Activated CD4-positive, alpha-beta memory T cell treated with anti-CD3 and anti-CD28 coated beads, Interleukin-2, amount 10 ng/mL, durations not matched to agents 7 days and 5 days (primary cell): ENCODE measurements around the gene MORN1. TPM values are rescaled to one million over a fixed set of nuclear protein-coding genes. Genes with fewer than 3 reads are reported as not detected.

Experiments used
- CTCF ChIA-PET: fragments of 350-600 bp; sonication (Branson Sonifier 250); formaldehyde crosslinking; loops from one replicate; lab custom pipeline; 2021; ENCODE audit warnings: antibody characterized with exemption, inconsistent platforms; lab: Charles Lee
- POLR2A ChIA-PET: fragments of 350-600 bp; sonication (Branson Sonifier 250); formaldehyde crosslinking; loops from one replicate; lab custom pipeline; 2021; ENCODE audit warnings: antibody characterized with exemption; lab: Charles Lee
- DNase-seq: peaks from one replicate; pipeline ENCODE4 v3.0.0-alpha.2; 2020
- H3K27ac Mint-ChIP-seq: one replicate; pipeline ENCODE4 v1.8.0; 2021; ENCODE audit warnings: mild to moderate bottlenecking, mixed read lengths
- H3K27me3 Mint-ChIP-seq: one replicate; pipeline ENCODE4 v1.8.0; 2021; ENCODE audit warnings: mixed read lengths
- H3K36me3 Mint-ChIP-seq: one replicate; pipeline ENCODE4 v1.8.0; 2021; ENCODE audit warnings: low read depth, mixed read lengths
- H3K4me1 Mint-ChIP-seq: one replicate; pipeline ENCODE4 v1.8.0; 2021; ENCODE audit warnings: mixed read lengths
- H3K4me3 Mint-ChIP-seq: one replicate; pipeline ENCODE4 v1.8.0; 2021; ENCODE audit warnings: mild to moderate bottlenecking, mixed read lengths
- H3K9me3 Mint-ChIP-seq: one replicate; pipeline ENCODE4 v1.8.0; 2021; ENCODE audit warnings: mixed read lengths
- total RNA-seq, 2 experiments: library from RNA; stranded (reverse); gene quantifications; one replicate each; pipeline ENCODE4 v1.2.3, GENCODE V29; 2021

The MORN1 gene
- total RNA-seq, 2 experiments from 2014 or later = 6.2 to 6.3 TPM

DNA sequence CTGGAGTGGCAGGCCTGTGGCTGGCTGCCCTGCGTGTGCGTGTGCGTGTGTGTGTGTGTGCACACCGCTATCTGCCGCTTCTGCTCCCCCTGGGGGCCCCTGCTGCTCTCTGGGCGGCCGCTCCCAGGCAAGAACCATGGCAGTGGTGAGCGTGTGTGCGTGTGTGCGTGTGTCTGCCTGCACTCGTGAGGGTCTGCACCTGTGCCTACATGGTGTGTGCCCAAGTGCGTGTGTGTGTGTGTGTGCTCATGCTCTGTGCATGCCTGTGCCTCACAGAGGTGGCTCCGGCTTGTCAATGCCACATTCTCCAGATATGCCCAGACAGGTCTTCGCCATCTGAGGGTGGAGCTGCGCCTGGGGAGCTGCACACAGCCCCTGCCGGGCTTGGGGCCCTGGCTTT is 39.7 kb upstream of the MORN1 start:
- Mint-ChIP-seq H3K4me3 (no peak overlapping the region), H3K4me1 (no peaks in the 10 kb centered on the region), H3K36me3 (no peaks in the 10 kb centered on the region), H3K27me3 (no peaks in the 10 kb centered on the region), H3K9me3 (peaks cover 9% of the 10 kb centered on the region), H3K27ac (no peak overlapping the region)
- CTCF ChIA-PET = interaction anchor here (0.6 kb wide), 1 partner anchor 12 kb away, joined by 3 read pairs; no protein-coding TSS in a partner anchor
- POLR2A ChIA-PET = no interaction called here
- no peak for DNase-seq

DNA sequence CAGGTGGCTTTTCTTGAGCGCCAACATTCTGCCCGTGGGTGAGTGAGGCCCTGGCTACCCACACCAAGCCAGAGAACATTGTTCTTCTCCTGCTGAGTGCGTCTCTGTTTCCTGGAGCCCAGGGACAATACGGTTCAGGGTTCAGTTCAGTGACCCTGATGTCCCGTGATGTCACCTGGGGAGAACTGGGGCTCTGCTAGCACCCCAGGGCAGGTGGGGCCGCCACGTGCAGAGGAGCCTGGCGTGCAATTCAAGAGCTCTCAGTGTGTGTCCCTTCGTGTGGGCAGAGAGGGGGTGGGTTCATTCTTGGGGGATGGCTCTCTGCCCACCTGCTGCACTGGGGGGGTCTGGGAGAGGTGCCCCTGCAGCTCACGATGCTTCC is 39.2 kb upstream of the MORN1 start:
- no peak for DNase-seq
- ChIA-PET POLR2A (interaction anchor here (0.8 kb wide), 1 partner anchor 15 kb away, joined by 3 read pairs; no protein-coding TSS in a partner anchor), CTCF (interaction anchor here (0.6 to 0.8 kb wide), 2 partner anchors 12 to 93 kb away, joined by 3 read pairs; no protein-coding TSS in a partner anchor)
- Mint-ChIP-seq H3K36me3 (no peaks in the 10 kb centered on the region), H3K4me1 (no peaks in the 10 kb centered on the region), H3K9me3 (peaks cover 9% of the 10 kb centered on the region), H3K27ac (no peak overlapping the region), H3K4me3 (no peak overlapping the region), H3K27me3 (no peaks in the 10 kb centered on the region)

DNA sequence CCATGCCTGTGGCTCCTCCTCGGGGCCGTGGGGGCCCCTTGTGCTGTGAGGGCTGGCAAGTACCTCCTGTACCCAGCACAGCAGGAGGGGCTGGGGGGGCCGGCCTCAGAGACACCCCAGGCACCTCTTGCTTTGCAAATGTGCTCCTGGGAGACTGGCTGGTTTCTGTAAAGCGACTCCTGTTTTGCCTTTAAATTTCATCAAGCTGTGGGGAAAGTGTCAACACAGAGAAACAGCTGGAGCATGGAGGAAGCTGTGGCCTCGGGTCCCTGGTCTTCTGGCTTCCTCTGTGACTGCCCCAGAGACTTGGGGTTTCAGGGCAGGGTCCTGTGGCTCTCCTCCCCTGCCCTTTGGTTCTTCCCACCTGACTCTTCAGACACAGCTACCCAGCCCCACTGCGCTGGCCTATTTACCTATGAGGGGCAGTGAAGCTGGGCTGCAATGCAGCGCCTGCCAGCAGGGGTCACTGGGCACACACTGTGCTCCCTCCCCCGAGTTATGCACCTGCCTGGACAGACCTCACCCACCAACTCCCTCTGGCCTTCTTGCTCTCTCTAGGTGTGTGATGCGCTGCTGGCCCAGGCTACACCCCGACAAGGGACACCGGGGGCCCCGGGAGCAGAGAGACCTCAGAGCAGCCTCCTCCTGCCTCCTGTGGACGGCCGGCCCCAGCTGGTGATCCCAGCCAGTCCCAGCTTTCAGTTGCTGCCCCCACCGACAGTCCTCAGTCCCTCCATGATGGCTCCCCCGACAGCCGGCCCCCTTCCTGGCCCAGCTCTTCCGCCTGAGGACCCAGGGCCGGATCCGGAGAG is 38.6 kb upstream of the MORN1 start:
- DNase-seq = peak; percentile 25
- H3K27ac Mint-ChIP-seq = no peak overlapping the region
- H3K36me3 Mint-ChIP-seq = no peaks in the 10 kb centered on the region
- no peak overlapping the region for H3K4me3 Mint-ChIP-seq
- no peaks in the 10 kb centered on the region for H3K4me1 Mint-ChIP-seq
- ChIA-PET CTCF (interaction anchor here (0.8 to 1.0 kb wide), 3 partner anchors 14 to 126 kb away, joined by 3 to 6 read pairs (median 3); partner anchors contain the start of gene TNFRSF14), POLR2A (interaction anchor here (0.8 kb wide), 1 partner anchor 14 kb away, joined by 3 read pairs; no protein-coding TSS in a partner anchor)
- H3K9me3 Mint-ChIP-seq = peaks cover 9% of the 10 kb centered on the region
- H3K27me3 Mint-ChIP-seq = no peaks in the 10 kb centered on the region

- no peaks in the 10 kb centered on the region for H3K36me3 Mint-ChIP-seq
- H3K4me3 Mint-ChIP-seq = no peak overlapping the region
- no peaks in the 10 kb centered on the region for H3K4me1 Mint-ChIP-seq
- H3K9me3 Mint-ChIP-seq = peaks cover 9% of the 10 kb centered on the region
- ChIA-PET CTCF (no interaction called here), POLR2A (no interaction called here)
- H3K27ac Mint-ChIP-seq = no peak overlapping the region
- no peak for DNase-seq
- no peaks in the 10 kb centered on the region for H3K27me3 Mint-ChIP-seq
Measured at GRCh38 chr1:2428490-2428889, 37.1 kb upstream of the MORN1 start.

GRCh38 chr1:2427976-2428375 is 36.6 kb upstream of the MORN1 start:
- Mint-ChIP-seq H3K36me3 (no peaks in the 10 kb centered on the region), H3K9me3 (peaks cover 9% of the 10 kb centered on the region), H3K27ac (no peak overlapping the region), H3K27me3 (no peaks in the 10 kb centered on the region), H3K4me3 (no peak overlapping the region), H3K4me1 (no peaks in the 10 kb centered on the region)
- POLR2A ChIA-PET = no interaction called here
- no peak for DNase-seq
- CTCF ChIA-PET = interaction anchor here (0.6 kb wide), 1 partner anchor 189 kb away, joined by 6 read pairs; no protein-coding TSS in a partner anchor

- ChIA-PET CTCF (no interaction called here), POLR2A (no interaction called here)
- Mint-ChIP-seq H3K4me1 (no peaks in the 10 kb centered on the region), H3K36me3 (no peaks in the 10 kb centered on the region), H3K27ac (no peak overlapping the region), H3K4me3 (no peak overlapping the region), H3K27me3 (no peaks in the 10 kb centered on the region), H3K9me3 (peaks cover 11% of the 10 kb centered on the region)
- no peak for DNase-seq
Measured at GRCh38 chr1:2427051-2427450, 35.7 kb upstream of the MORN1 start.

- Mint-ChIP-seq H3K4me3 (no peak overlapping the region), H3K4me1 (no peaks in the 10 kb centered on the region), H3K36me3 (no peaks in the 10 kb centered on the region), H3K27me3 (no peaks in the 10 kb centered on the region), H3K27ac (no peak overlapping the region), H3K9me3 (peaks cover 11% of the 10 kb centered on the region)
- no peak for DNase-seq
- ChIA-PET POLR2A (no interaction called here), CTCF (no interaction called here)
Measured at GRCh38 chr1:2426540-2426939, 35.2 kb upstream of the MORN1 start.

- H3K27me3 Mint-ChIP-seq = no peaks in the 10 kb centered on the region
- no peak for DNase-seq
- no peaks in the 10 kb centered on the region for H3K4me1 Mint-ChIP-seq
- H3K4me3 Mint-ChIP-seq = no peak overlapping the region
- H3K27ac Mint-ChIP-seq = no peak overlapping the region
- CTCF ChIA-PET = no interaction called here
- H3K9me3 Mint-ChIP-seq = peaks cover 11% of the 10 kb centered on the region
- POLR2A ChIA-PET = no interaction called here
- no peaks in the 10 kb centered on the region for H3K36me3 Mint-ChIP-seq
Measured at GRCh38 chr1:2425892-2426291, 34.5 kb upstream of the MORN1 start.

DNA sequence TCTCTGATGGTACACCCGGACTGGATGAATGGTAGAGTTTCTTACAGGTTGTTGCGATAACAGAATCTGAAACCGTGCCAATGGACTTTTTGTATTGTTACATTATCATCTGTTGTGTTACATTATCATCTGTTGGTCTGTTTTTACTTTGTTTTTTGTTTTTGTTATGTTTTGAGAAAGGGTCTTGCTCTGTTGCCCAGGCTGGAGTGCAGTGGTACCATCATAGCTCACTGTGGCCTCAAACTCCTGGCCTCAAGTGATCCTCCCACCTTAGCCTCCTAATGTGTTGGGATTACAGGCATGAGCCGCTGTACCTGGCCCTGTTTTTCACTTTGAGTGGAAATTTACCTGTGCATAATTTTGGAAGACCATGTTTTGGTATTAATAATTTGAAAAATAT is 31.2 kb upstream of the MORN1 start:
- ChIA-PET CTCF (no interaction called here), POLR2A (no interaction called here)
- no peak overlapping the region for H3K4me3 Mint-ChIP-seq
- H3K9me3 Mint-ChIP-seq = peaks cover 3% of the 10 kb centered on the region
- no peaks in the 10 kb centered on the region for H3K27me3 Mint-ChIP-seq
- no peak overlapping the region for H3K27ac Mint-ChIP-seq
- peaks cover 5% of the 10 kb centered on the region for H3K4me1 Mint-ChIP-seq
- no peak for DNase-seq
- H3K36me3 Mint-ChIP-seq = no peaks in the 10 kb centered on the region

- DNase-seq = no peak
- Mint-ChIP-seq H3K4me3 (no peak overlapping the region), H3K36me3 (peaks cover 4% of the 10 kb centered on the region), H3K4me1 (peaks cover 29% of the 10 kb centered on the region), H3K27me3 (no peaks in the 10 kb centered on the region), H3K27ac (no peak overlapping the region), H3K9me3 (peaks cover 3% of the 10 kb centered on the region)
- ChIA-PET CTCF (no interaction called here), POLR2A (no interaction called here)
Measured at GRCh38 chr1:2419416-2419815, 28.1 kb upstream of the MORN1 start.

DNA sequence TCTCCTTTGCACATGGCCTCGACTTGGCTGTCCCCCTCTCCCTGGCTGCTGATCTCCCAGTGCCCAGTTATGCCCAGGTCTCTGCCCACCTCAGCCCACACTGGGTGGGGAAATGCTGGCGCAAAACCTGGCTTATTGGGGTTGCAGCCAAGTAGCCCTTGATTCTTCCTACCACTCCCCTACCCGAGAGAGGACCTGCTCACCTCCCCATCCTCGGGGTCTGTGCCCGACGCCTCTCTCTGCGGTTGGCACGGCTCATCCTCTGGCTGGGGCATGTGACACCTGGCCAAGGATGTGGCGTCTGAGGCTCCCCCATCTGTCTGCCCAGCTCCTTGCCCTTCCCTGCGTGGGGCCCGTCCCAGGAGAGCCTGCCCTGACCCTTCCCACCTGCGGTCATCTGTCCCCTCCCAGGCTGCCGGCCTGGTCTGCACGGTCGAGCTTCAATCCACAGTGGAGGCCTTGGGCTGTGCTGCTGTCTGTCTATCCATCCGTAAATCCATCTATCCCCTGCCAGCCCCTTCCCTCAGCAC is 27.5 kb upstream of the MORN1 start:
- peaks cover 3% of the 10 kb centered on the region for H3K9me3 Mint-ChIP-seq
- no peak overlapping the region for H3K4me3 Mint-ChIP-seq
- peaks cover 34% of the 10 kb centered on the region for H3K4me1 Mint-ChIP-seq
- no peaks in the 10 kb centered on the region for H3K27me3 Mint-ChIP-seq
- CTCF ChIA-PET = no interaction called here
- H3K27ac Mint-ChIP-seq = no peak overlapping the region
- POLR2A ChIA-PET = no interaction called here
- DNase-seq = no peak
- H3K36me3 Mint-ChIP-seq = peaks cover 4% of the 10 kb centered on the region

- no peak for DNase-seq
- Mint-ChIP-seq H3K4me3 (no peak overlapping the region), H3K9me3 (peaks cover under 1% of the 10 kb centered on the region), H3K4me1 (peaks cover 35% of the 10 kb centered on the region), H3K27me3 (no peaks in the 10 kb centered on the region), H3K36me3 (peaks cover 4% of the 10 kb centered on the region), H3K27ac (no peak overlapping the region)
- CTCF ChIA-PET = no interaction called here
- POLR2A ChIA-PET = interaction anchor here (2.1 to 4.3 kb wide), 2 partner anchors 11 to 129 kb away, joined by 6 to 50 read pairs; no protein-coding TSS in a partner anchor
Measured at GRCh38 chr1:2417833-2418225, 26.5 kb upstream of the MORN1 start.

GRCh38 chr1:2417083-2417832 is 25.9 kb upstream of the MORN1 start:
- H3K27me3 Mint-ChIP-seq = no peaks in the 10 kb centered on the region
- peak overlapping the region; percentile 94 for H3K27ac Mint-ChIP-seq
- peaks cover 4% of the 10 kb centered on the region for H3K36me3 Mint-ChIP-seq
- ChIA-PET CTCF (interaction anchor here (0.6 to 1.0 kb wide), 2 partner anchors 116 to 238 kb away, joined by 3 read pairs; no protein-coding TSS in a partner anchor), POLR2A (interaction anchor here (2.1 to 4.3 kb wide), 7 partner anchors 10 to 168 kb away, joined by 6 to 50 read pairs (median 13); partner anchors contain the start of genes MORN1, RER1 and TNFRSF14)
- H3K4me3 Mint-ChIP-seq = peak overlapping the region; percentile 81
- DNase-seq = no peak
- peaks cover 35% of the 10 kb centered on the region for H3K4me1 Mint-ChIP-seq
- no peaks in the 10 kb centered on the region for H3K9me3 Mint-ChIP-seq
